Measurements from ENCODE around the gene EIF5AL1. TPM values are rescaled to one million over a fixed set of nuclear protein-coding genes. Genes with fewer than 3 reads are reported as not detected.

Gene EIF5AL1
- total RNA-seq, 2 donors from 2014 or later = 0.14 TPM; not detected in 1

DNA sequence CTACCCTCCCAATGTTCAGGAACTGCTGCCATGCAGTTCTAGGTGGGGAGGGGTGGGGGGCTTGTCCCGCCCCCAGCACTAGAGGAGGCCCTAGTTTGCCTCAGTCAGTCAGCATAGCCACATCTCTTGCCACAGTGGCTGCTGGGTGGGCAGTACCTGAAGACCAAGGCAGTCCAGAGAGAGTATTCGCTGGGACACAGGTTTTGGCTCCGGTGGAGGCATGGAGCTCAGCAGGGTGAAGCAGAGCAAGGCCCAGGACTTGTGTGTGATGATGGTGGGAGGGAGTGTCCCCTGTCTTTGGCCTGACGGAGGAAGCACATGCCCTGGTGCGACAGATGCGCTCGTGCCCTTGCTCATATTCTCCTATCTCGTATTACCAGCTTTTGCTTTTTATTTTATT, 42.2 kb upstream of the EIF5AL1 start:
- no peak for DNase-seq (ENCODE audit: low spot score)

GRCh38 chr10:79471776-79472175, 40.6 kb upstream of the EIF5AL1 start:
- TF ChIP-seq, protein P1, sequence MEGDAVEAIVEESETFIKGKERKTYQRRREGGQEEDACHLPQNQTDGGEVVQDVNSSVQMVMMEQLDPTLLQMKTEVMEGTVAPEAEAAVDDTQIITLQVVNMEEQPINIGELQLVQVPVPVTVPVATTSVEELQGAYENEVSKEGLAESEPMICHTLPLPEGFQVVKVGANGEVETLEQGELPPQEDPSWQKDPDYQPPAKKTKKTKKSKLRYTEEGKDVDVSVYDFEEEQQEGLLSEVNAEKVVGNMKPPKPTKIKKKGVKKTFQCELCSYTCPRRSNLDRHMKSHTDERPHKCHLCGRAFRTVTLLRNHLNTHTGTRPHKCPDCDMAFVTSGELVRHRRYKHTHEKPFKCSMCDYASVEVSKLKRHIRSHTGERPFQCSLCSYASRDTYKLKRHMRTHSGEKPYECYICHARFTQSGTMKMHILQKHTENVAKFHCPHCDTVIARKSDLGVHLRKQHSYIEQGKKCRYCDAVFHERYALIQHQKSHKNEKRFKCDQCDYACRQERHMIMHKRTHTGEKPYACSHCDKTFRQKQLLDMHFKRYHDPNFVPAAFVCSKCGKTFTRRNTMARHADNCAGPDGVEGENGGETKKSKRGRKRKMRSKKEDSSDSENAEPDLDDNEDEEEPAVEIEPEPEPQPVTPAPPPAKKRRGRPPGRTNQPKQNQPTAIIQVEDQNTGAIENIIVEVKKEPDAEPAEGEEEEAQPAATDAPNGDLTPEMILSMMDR (IDR thresholded peaks at IDR 0.05) = no peak
- ATAC-seq (ENCODE audit: insufficient number of reproducible peaks, low FRiP score, low read depth) (no peak), DNase-seq (ENCODE audit: low spot score) (no peak)
- H3K27me3 ChIP-seq (replicated peaks; ENCODE audit: insufficient read depth) = no peaks in the 10 kb centered on the region
- H3K4me3 ChIP-seq = no peak overlapping the region
- H3K27ac ChIP-seq = no peak overlapping the region
- no peaks in the 10 kb centered on the region for H3K9me3 ChIP-seq
- no peaks in the 10 kb centered on the region for H3K36me3 ChIP-seq
- H3K4me1 ChIP-seq (ENCODE audit: control insufficient read depth in 1 of 2, low read depth in 2 of 2) = peaks cover 0 to 7% of the 10 kb centered on the region in 2 donors

More for the DNA sequence above, 42.2 kb upstream of the EIF5AL1 start:
- H3K4me1 ChIP-seq (ENCODE audit: control insufficient read depth in 1 of 2, low read depth in 2 of 2) = peaks cover 0 to 7% of the 10 kb centered on the region in 2 donors
- no peak overlapping the region for H3K4me3 ChIP-seq
- no peaks in the 10 kb centered on the region for H3K9me3 ChIP-seq
- no peak for ATAC-seq (ENCODE audit: insufficient number of reproducible peaks, low FRiP score, low read depth)
- no peaks in the 10 kb centered on the region for H3K36me3 ChIP-seq
- H3K27me3 ChIP-seq (replicated peaks; ENCODE audit: insufficient read depth) = no peaks in the 10 kb centered on the region
- TF ChIP-seq, protein P1 (IDR thresholded peaks at IDR 0.05) = no peak
- H3K27ac ChIP-seq = no peak overlapping the region

- DNase-seq (ENCODE audit: low spot score) = no peak
- TF ChIP-seq, protein P1 (IDR thresholded peaks at IDR 0.05) = no peak
These were observed 39.9 kb upstream of the EIF5AL1 start for GRCh38 chr10:79472449-79472848.

DNA sequence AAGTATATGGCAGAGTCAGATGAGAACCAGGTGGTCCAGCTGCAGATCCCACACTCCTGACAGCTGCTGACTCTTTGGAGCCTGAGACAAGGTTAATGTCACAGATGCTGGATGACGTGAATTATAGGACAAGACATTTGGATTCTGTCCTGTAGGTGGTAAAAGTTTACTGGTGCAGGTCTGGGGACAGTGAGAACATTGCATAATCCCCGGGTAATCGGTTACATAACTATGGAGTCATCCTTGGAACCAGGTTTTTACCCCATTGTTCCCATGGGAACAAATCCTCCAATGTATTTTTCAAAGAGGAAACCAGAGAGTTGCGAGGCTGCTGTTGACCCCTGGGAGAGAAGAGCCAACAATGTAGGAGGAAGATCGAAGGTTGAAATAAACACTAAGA, 39.4 kb upstream of the EIF5AL1 start:
- no peak for DNase-seq (ENCODE audit: low spot score)
- H3K36me3 ChIP-seq = no peaks in the 10 kb centered on the region
- H3K27me3 ChIP-seq (replicated peaks; ENCODE audit: insufficient read depth) = no peaks in the 10 kb centered on the region
- H3K4me3 ChIP-seq = no peak overlapping the region
- H3K4me1 ChIP-seq (ENCODE audit: control insufficient read depth in 1 of 2, low read depth in 2 of 2) = peaks cover 0 to 1% of the 10 kb centered on the region in 2 donors
- H3K27ac ChIP-seq = no peak overlapping the region
- TF ChIP-seq, protein P1 (IDR thresholded peaks at IDR 0.05) = no peak
- no peaks in the 10 kb centered on the region for H3K9me3 ChIP-seq
- no peak for ATAC-seq (ENCODE audit: insufficient number of reproducible peaks, low FRiP score, low read depth)

More at GRCh38 chr10:79472449-79472848, 39.9 kb upstream of the EIF5AL1 start:
- Histone ChIP-seq H3K9me3 (no peaks in the 10 kb centered on the region), H3K4me3 (no peak overlapping the region), H3K36me3 (no peaks in the 10 kb centered on the region), H3K27me3 (replicated peaks; ENCODE audit: insufficient read depth) (no peaks in the 10 kb centered on the region), H3K27ac (no peak overlapping the region), H3K4me1 (ENCODE audit: control insufficient read depth in 1 of 2, low read depth in 2 of 2) (peaks cover 0 to 6% of the 10 kb centered on the region in 2 donors)
- ATAC-seq (ENCODE audit: insufficient number of reproducible peaks, low FRiP score, low read depth) = no peak

DNA sequence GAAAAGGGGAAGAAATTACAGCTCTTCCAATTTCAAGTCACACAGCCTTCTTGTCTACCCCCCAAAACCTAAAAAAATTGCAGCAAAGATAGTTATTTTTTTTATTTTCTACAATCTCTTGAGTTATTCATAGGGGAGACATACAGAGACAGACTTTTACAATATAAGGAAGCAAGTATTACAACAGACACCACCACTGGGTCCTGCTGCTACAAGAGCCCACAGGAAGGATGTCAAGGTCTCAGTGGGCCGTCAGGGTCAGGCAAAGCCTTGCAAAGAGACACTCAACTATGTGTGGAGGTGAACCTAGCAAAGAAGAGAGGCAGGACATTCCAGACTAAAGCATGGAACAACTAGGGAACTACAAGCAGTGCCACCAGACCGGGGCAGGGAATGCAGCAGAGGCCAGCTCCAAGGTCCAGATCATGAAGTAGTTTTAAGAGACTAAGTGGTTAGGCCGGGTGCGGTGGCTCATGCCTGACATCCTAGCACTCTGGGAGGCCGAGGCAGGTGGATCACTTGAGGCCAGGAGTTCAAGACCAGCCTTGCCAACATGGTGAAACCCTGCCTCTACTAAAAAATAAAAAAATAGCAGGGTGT, 38.7 kb upstream of the EIF5AL1 start:
- no peak overlapping the region for H3K27ac ChIP-seq
- no peak overlapping the region for H3K4me3 ChIP-seq
- ATAC-seq (ENCODE audit: insufficient number of reproducible peaks, low FRiP score, low read depth) = no peak
- no peak for DNase-seq (ENCODE audit: low spot score)
- TF ChIP-seq, protein P1 (IDR thresholded peaks at IDR 0.05) = no peak
- H3K4me1 ChIP-seq (ENCODE audit: control insufficient read depth in 1 of 2, low read depth in 2 of 2) = no peaks in the 10 kb centered on the region
- H3K27me3 ChIP-seq (replicated peaks; ENCODE audit: insufficient read depth) = no peaks in the 10 kb centered on the region
- no peaks in the 10 kb centered on the region for H3K36me3 ChIP-seq
- no peaks in the 10 kb centered on the region for H3K9me3 ChIP-seq
